GM12864 (cell line): ENCODE data around the gene OR6Y1.
A peak's percentile ranks its signal among the peaks of the same experiment; 100 is the strongest.

Experiments
- DNase-seq: peaks from one replicate; pipeline ENCODE4 v3.0.0-alpha.2; 2011; ENCODE audit warnings: low read depth
- H3K4me3 ChIP-seq: 2 replicates; pipeline ENCODE4 v1.5.1; 2011; ENCODE audit warnings: mild to moderate bottlenecking, low read depth, low read length, control low read depth
- TF ChIP-seq, protein P1 (sequence below): IDR thresholded peaks from 2 replicates; pipeline ENCODE4 v1.5.1; 2011; ENCODE audit warnings: low read depth, mild to moderate bottlenecking, moderate library complexity, low read length, control low read depth, inconsistent platforms; ENCODE audit errors: missing control alignments

OR6Y1 gene

DNA sequence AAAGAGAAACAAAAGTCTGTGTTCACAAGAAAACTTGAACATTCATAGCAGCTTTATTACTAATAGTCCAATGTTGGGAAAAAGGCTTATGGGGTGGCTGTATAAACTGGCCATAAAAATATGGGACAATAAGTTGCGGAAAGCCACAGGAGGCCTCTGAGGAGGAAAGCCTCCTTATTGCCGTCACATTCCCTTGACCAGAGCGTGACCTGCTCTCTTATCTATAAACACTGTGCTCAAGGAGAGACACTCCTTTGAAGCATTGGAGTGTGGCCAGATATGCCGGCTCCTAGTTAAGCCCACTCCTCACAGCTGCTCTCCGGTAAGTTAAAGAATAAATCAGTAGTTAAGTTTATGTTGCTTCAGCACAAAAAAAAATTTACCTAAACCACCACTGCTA lies 19.7 kb downstream of the OR6Y1 start:
- H3K4me3 ChIP-seq = no peak overlapping the region
- no peak for DNase-seq
- TF ChIP-seq, protein P1, sequence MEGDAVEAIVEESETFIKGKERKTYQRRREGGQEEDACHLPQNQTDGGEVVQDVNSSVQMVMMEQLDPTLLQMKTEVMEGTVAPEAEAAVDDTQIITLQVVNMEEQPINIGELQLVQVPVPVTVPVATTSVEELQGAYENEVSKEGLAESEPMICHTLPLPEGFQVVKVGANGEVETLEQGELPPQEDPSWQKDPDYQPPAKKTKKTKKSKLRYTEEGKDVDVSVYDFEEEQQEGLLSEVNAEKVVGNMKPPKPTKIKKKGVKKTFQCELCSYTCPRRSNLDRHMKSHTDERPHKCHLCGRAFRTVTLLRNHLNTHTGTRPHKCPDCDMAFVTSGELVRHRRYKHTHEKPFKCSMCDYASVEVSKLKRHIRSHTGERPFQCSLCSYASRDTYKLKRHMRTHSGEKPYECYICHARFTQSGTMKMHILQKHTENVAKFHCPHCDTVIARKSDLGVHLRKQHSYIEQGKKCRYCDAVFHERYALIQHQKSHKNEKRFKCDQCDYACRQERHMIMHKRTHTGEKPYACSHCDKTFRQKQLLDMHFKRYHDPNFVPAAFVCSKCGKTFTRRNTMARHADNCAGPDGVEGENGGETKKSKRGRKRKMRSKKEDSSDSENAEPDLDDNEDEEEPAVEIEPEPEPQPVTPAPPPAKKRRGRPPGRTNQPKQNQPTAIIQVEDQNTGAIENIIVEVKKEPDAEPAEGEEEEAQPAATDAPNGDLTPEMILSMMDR = no peak

DNA sequence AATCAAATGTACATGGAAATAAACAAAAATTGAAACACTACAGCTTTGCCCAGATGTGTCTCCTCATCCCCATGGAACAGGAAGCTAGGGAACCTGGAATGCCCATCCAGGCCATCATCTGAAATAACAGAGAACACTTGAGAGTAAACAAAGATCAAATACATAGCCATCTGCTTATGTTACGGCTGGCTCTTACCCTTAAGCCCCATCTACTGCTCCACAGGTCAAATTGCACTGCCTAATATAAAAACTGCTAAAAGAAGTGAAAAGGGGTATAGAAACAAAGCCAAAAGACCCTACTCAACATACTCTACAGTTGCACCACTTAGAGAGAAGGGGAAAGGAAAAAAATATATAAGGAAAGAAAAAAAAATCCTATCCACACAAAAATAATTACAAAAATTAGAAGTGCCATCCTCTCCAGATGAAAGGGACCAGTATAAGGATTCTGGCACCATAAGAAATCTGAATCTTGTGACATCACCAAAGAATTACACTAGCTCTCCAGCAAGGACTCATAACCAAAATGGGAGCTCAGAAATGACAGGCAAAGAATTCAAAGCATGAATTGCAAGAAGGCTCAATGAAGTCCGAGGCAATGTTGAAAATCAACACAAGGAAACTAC lies 26.9 kb downstream of the OR6Y1 start:
- TF ChIP-seq, protein P1 = peak; percentile 61
- no peak for DNase-seq
- no peak overlapping the region for H3K4me3 ChIP-seq

DNA sequence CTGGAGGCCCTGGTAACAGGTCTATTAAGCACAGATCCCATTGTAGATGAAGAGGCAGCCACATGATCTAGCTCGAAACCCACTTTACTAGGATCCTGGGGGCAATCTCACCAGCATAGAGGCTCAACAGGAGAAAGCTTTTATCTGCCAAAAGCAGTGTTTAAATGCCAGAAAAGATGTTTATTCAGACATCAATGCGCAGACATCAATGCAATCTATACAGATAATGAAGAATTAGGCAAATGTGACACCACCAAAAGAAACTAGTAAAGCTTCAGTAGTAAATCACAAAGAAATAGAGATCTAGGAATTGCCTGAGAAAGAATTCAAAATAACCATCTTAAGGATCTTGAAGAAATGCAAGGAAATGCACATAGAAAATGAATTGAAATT lies 32.5 kb downstream of the OR6Y1 start:
- no peak overlapping the region for H3K4me3 ChIP-seq
- DNase-seq = no peak
- TF ChIP-seq, protein P1 = no peak

DNA sequence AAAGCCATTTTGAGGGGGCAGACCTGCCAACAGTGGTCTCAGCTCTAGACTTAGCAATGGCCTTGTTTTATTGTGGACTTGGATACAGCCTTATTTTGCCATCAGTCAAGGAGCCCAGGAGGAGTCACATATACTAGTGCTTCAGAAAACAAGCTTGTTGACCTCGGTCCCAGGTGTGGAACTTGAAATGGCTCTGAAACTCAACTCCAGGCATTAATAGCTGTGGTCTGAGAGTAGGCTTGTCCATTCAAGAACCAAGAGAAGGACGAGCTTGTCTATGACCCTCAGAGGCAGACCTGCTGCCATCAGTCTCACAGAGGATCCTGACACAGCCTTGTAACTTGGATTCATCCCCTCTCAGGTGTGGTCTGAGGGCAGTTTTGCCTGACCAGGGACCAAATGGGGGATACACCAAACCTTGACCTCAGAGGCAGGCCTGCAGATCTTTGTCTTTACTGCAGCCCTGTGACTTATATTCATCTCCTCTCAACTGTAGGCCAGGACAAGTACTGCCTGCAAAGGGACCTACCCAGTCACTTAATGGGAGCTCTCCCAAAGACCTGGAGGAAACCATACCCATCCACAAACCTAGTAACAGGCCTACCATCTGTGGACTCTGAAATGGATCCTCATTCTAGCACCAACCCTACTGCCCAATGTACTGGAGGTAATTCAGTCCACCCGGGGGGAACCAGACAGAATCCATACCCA lies 33.1 kb downstream of the OR6Y1 start:
- no peak overlapping the region for H3K4me3 ChIP-seq
- DNase-seq = no peak
- TF ChIP-seq, protein P1 = no peak

DNA sequence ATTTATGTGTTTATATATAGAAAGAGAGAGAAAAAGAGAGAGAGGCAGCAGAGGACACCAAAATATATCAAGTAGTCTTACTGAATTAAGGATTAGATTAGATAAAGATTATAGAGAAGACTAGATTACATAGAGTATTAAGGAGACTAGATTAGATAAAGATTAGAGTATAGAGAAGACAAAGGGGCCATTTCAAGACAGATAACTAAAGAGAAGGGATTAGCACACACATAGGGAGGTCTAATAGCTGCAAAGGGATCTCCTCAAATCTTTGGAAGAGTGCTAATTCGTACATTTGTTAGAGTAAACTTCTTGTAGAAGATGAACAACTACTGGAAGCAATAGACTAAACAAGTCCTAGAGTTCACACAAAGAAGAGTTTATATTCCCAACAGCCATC lies 34.2 kb downstream of the OR6Y1 start:
- TF ChIP-seq, protein P1 = no peak
- H3K4me3 ChIP-seq = no peak overlapping the region
- DNase-seq = no peak

DNA sequence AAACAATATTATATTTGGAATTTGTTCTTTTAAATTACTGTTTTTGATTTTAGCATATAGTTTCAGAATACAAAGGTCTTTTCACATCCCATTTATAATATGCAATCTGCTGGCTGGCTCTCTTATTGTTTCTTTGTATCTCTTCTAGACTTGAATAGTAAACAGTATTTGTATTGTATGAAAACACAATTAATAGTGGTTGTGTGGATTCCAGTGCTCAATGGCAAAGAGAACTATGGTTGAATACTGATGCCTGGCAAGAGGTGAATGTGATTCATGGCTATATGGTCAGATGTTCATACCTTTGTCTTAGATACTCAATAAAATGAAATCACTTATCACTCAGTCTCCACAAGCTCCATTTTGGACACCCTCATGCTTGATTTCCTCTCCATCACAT lies 37.2 kb downstream of the OR6Y1 start:
- TF ChIP-seq, protein P1 = no peak
- DNase-seq = no peak
- no peak overlapping the region for H3K4me3 ChIP-seq
